Measurements from ENCODE around the gene EVA1B. TPM values are rescaled to one million over a fixed set of nuclear protein-coding genes. Genes with fewer than 3 reads are reported as not detected.

Gene EVA1B
- total and polyA plus RNA-seq, 2 of the 4 experiments (the other 2 are of a cell fraction) = 49.8 to 64.6 TPM

DNA sequence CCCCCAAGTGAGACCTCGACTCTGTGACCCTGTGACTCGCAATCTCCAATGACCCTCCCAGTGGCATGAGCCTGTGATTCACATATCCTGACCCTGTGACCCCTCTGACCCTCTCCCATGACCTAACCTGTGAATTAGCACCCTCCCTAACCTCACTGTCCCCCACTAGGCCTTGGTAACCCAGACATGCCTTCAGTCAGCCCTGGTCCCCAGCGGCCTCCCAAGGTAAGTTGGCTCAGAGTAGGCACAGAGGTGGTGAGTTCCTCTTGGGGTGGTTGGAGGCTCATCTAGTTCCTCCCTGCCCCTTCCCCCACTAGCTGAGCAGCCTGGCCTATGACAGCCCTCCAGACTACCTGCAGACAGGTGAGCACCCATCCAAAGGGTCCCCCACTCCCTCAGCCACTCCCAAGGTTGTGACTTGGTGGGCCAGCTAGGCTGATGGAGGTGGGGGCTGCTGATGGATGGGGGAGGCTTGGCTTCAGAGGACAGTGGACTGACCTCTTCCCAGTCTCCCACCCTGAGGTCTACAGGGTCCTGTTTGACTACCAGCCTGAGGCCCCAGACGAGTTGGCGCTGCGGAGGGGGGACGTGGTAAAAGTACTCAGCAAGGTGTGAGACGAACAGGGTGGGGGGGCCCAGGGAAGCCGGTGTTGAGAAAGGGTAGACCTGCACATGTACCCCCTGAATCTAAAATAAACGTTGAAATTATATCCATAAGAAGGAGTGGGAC is 15.7 kb downstream of the EVA1B start (continued):
- no peak for TF ChIP-seq SMC3 (IDR thresholded peaks at IDR 0.05; ENCODE audit: low read depth, low read length)

DNA sequence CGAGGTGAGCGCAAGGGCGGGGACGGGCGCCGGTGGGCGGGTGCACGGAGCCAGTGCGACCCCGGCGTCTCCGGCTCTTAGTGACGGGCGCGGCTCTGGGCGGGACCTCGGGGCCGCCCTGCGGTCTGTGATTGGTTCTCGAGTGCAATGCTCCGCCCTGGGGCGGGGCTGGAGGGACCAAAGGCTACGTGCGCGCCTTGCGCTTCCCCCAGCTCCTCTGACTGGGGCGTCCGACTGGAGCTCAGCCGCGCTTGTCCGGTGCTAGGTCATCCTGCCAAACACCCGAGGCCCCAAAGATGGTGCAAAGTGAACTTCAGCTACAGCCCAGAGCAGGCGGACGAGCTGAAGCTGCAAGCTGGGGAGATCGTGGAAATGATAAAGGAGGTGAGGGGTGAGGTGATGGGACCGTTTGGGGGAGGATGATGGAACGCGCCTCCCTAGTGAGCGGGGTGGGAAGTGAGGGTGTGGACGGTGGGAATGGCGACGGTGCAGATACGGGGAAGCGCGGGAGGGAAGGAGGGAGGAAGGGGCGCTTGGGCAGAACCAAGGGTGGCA is 16.5 kb downstream of the EVA1B start:
- intact Hi-C loops (cut with micrococcal nuclease) = loop anchor here (2.0 kb wide), 1 partner anchor 114 kb away; no protein-coding TSS in a partner anchor
- Histone ChIP-seq H3K18ac (ENCODE audit: low read depth, low read length) (peak overlapping the region; percentile 7; the same call in 1 of the 2 replicates), H3K14ac (replicated peaks; ENCODE audit: low read depth, low read length) (peak overlapping the region; percentile 95), H4K20me1 (ENCODE audit: insufficient read depth, low read length) (0 out of 2 replicates have a peak, but pooled peaks cover 3% of the 10 kb centered on the region), H2AK5ac (ENCODE audit: low read depth, low read length) (peak overlapping the region; percentile 88), H2AFZ (replicated peaks; ENCODE audit: low read length, poor library complexity) (peak overlapping the region; percentile 97), H3K4ac (ENCODE audit: low read depth, low read length) (peak overlapping the region; percentile 88), H2BK15ac (ENCODE audit: low read depth, low read length) (0 out of 3 replicates have a peak overlapping the region, but pooled peaks have one; percentile 7), H3K9me1 (ENCODE audit: insufficient read depth, low read length) (peaks cover 8% of the 10 kb centered on the region), H3K9ac (ENCODE audit: low read depth, low read length) (peak overlapping the region; percentile 76), H3K4me1 (ENCODE audit: control insufficient read depth, insufficient read depth, low read length) (peaks cover 8% of the 10 kb centered on the region), H3K56ac (ENCODE audit: extremely low read depth, insufficient read depth, low read length) (no peak overlapping the region), H3K9me3 (ENCODE audit: control insufficient read depth, insufficient read depth, low read length) (no peaks in the 10 kb centered on the region), H4K8ac (ENCODE audit: low read depth in 2 of 2, low read length in 2 of 2) (peak overlapping the region; percentile 7 to 87; a peak in 3 of 4 replicates), H4K5ac (ENCODE audit: low read depth, low read length) (peak overlapping the region; percentile 37; the same call in 1 of the 2 replicates), H3K4me2 (ENCODE audit: low read depth, low read length) (peak overlapping the region; percentile 80), H3K27ac (ENCODE audit: insufficient read depth, low read length) (peak overlapping the region; percentile 47), H3K23ac (ENCODE audit: low read depth, low read length) (peak overlapping the region; percentile 91), H3K4me3 (ENCODE audit: insufficient read depth, low read depth, low read length) (peak overlapping the region; percentile 61), H3K27me3 (ENCODE audit: control insufficient read depth, insufficient read depth, low read length) (no peaks in the 10 kb centered on the region), H2BK20ac (ENCODE audit: low read depth, low read length) (no peak overlapping the region), H2BK120ac (ENCODE audit: low read depth, low read length) (peak overlapping the region; percentile 60; the same call in 1 of the 2 replicates), H2AK9ac (replicated peaks; ENCODE audit: low read depth, low read length, poor library complexity) (peak overlapping the region; percentile 99), H4K91ac (ENCODE audit: insufficient read depth, low read depth, low read length) (peak overlapping the region; percentile 53; the same call in 1 of the 2 replicates), H3K79me1 (ENCODE audit: low read depth in 1 of 2, low read length in 2 of 2) (peaks cover 16 to 51% of the 10 kb centered on the region in 2 experiments; a peak in 3 of 4 replicates), H2BK5ac (ENCODE audit: low read depth, low read length, poor library complexity, severe bottlenecking) (peak overlapping the region; percentile 67), H3K36me3 (ENCODE audit: control insufficient read depth, insufficient read depth, low read length) (peaks cover 26% of the 10 kb centered on the region)
- TF ChIP-seq, protein P1, sequence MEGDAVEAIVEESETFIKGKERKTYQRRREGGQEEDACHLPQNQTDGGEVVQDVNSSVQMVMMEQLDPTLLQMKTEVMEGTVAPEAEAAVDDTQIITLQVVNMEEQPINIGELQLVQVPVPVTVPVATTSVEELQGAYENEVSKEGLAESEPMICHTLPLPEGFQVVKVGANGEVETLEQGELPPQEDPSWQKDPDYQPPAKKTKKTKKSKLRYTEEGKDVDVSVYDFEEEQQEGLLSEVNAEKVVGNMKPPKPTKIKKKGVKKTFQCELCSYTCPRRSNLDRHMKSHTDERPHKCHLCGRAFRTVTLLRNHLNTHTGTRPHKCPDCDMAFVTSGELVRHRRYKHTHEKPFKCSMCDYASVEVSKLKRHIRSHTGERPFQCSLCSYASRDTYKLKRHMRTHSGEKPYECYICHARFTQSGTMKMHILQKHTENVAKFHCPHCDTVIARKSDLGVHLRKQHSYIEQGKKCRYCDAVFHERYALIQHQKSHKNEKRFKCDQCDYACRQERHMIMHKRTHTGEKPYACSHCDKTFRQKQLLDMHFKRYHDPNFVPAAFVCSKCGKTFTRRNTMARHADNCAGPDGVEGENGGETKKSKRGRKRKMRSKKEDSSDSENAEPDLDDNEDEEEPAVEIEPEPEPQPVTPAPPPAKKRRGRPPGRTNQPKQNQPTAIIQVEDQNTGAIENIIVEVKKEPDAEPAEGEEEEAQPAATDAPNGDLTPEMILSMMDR (conservative IDR thresholded peaks at IDR 0.05; ENCODE audit: low read depth, low read length) = no peak
- TF ChIP-seq RFX5 (IDR thresholded peaks at IDR 0.05; ENCODE audit: low read depth, low read length) (no peak), MAZ (IDR thresholded peaks at IDR 0.05; ENCODE audit: borderline replicate concordance, low read depth, low read length) (peak; percentile 71; the same call in 1 of the 2 replicates), SMC3 (IDR thresholded peaks at IDR 0.05; ENCODE audit: low read depth, low read length) (no peak), FOS (IDR thresholded peaks at IDR 0.05; ENCODE audit: low read depth, low read length) (no peak), RCOR1 (IDR thresholded peaks at IDR 0.05; ENCODE audit: insufficient replicate concordance, low read length) (peak; percentile 46), POLR2A (IDR thresholded peaks at IDR 0.05; ENCODE audit: low read depth, low read length) (peak; percentile 96), RAD21 (IDR thresholded peaks at IDR 0.05; ENCODE audit: low read length) (no peak)
- TF ChIP-seq, protein P2, sequence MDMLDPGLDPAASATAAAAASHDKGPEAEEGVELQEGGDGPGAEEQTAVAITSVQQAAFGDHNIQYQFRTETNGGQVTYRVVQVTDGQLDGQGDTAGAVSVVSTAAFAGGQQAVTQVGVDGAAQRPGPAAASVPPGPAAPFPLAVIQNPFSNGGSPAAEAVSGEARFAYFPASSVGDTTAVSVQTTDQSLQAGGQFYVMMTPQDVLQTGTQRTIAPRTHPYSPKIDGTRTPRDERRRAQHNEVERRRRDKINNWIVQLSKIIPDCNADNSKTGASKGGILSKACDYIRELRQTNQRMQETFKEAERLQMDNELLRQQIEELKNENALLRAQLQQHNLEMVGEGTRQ (IDR thresholded peaks at IDR 0.05; ENCODE audit: low read depth, low read length) = peak; percentile 31; the same call in 1 of the 2 replicates
- ChIA-PET POLR2A (ENCODE audit: unreplicated experiment) (no interaction called here), CTCF (no interaction called here)
- 1% methylated on average over 35 of the region's 46 CpGs; no CpG with 5 or more reads in 1 of the 2 experiments for WGBS, 2 experiments (ENCODE audit: extremely low coverage in 2 of 2, insufficient read length in 1 of 2)
- in situ Hi-C loops (cut with MboI; ENCODE audit: low sequenced_read_pairs) = no loop called here
- DNase-seq (peak; percentile 91), ATAC-seq (ENCODE audit: low read depth) (peak; percentile 99)
- no TSS peak for BruUV-seq (replicated peaks)
- dilution Hi-C loops (cut with HindIII; ENCODE audit: low sequenced_read_pairs, unreplicated experiment) = no loop called here

All from IMR-90 (cell line).